HG02840 (cell line): Measurements from ENCODE around the gene FAM83G.
"Not testable (repeated sequence)": the region's sequence is repeated elsewhere in the genome, so short reads cannot be mapped to it uniquely, and the experiment has no call there.

Experiments
- ATAC-seq: cut with Tn5 transposase; IDR thresholded peaks from one replicate; pipeline ENCODE4 v1.9.1; 2021; ENCODE audit warnings: mild to moderate bottlenecking, moderate library complexity, moderate number of reproducible peaks; ENCODE audit not compliant: unreplicated experiment, low FRiP score

The FAM83G gene

DNA sequence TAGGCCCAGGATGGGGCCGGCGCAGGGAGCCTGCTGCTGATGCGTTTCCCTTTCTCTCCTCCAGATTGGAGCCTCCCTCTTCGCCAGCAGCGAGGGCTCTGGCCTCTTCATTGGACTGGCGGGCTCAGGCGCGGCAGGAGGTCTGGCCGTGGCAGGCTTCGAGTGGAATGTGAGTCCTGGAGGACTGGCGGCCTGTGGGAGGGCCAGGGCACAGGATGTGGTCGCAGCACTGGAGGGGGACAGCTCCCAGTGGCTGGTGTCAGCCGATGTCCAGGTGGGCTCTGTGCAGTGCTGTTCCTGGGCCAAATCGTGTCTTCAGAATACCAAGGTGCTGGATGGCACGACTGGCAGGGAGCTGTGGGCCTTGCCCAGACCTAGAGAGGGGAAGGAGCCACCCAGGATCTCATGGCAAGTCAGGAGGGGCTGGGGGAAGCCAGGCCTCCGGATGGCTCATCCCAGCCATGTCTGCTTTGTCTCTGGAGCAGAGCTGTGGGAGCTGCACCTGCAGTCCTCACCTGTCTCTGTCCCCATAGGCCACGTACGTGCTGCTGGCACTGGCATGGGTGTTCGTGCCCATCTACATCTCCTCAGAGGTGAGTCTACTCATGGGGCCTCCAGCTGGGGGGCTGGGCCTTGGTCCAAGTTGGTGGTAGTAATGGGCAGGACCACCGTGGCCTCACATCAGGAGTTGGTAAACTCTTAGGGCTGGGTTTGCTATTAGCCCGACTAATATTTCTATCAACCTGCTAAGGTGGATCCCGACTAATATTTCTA is 45.3 kb downstream of the FAM83G start:
- ATAC-seq: no peak

DNA sequence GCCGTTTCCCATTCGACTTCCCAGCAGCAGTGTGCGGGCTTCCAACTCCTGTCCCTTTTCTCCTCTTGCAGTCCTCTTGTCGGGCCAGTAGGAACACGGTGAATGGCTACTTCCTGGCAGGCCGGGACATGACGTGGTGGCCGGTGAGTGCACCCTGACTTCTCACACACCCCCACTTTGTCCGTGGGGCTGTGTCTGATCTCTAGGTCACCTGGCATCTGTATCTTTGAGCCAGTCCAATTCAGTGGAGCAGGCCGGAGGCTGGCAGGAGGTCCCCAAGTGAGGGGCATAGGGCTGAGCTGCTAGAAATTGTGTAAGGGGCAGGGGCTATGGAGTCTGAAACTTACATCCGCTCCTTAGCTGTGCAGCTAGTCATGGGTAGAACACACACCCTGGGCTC is 46.0 kb downstream of the FAM83G start:
- ATAC-seq: no peak

DNA sequence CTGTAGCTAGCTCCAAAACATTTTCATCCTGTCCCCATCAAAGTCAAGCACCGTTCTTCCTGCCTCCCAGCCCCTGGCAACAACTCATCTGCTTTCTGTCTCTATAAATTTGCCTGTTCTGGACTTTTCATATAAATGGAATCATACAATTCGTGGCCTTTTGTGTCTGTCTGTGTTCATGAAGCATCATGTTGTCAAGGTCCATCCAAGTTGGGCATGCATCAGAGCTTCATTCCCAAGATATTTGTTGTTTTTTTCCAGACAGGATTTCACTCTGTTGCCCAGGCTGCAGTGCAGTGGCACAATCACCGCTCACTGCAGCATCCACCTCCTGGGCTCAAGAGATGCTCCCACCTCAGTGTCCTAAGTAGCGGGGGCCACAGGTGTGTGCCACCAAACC is 46.7 kb downstream of the FAM83G start:
- no peak for ATAC-seq

DNA sequence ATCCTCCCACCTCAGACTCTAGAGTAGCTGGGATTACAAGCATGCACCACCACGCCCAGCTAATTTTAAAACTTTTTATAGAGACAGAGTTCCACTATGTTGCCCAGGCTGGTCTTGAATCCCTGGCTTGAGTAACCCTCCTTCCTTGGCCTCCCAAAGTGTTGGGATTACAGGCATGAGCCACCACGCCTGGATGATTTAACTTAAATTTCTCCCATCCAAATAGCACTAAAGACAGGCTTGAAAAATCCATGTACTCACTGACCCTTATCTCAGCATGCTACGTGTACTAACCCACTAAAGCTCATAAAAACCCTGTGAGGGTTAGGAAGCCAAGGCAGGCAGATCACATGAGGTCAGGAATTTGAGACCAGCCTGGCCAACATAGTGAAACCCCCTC is 48.0 kb downstream of the FAM83G start:
- no peak for ATAC-seq

DNA sequence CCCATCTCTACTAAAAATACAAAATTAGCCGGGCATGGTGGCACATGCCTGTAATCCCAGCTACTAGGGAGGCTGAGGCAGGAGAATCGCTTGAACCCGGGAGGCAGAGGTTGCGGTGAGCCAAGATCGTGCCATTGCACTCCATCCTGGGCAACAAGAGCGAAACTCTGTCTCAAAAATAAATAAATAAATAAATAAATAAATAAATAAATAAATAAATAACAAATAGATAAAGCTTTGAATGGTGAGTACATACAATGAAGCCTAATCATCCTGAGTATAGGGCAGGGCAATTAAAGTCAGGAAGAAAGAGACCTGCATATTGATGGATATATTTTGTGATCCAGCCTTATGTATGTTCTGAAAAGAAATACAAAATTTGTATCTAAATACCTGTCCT is 48.5 kb downstream of the FAM83G start:
- not testable (repeated sequence) for ATAC-seq

DNA sequence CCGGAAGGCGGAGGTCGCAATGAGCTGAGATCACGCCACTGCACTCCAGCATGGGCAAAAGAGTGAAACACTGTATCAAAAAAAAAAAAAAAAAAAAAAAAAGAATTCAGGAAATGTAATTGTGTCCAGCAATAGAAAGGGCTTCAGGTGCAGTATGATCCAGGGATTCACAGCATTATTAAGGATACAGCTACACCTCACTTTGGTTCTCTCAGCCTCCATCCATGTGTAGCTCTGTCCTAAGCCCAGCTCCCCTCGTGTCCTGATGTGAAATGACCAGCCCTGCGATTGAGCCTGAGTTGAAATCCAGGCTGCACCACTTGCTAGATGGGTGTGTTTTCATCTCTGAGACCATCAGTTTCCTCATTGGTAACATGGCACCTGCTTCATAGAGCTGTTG is 49.6 kb downstream of the FAM83G start:
- ATAC-seq: no peak

DNA sequence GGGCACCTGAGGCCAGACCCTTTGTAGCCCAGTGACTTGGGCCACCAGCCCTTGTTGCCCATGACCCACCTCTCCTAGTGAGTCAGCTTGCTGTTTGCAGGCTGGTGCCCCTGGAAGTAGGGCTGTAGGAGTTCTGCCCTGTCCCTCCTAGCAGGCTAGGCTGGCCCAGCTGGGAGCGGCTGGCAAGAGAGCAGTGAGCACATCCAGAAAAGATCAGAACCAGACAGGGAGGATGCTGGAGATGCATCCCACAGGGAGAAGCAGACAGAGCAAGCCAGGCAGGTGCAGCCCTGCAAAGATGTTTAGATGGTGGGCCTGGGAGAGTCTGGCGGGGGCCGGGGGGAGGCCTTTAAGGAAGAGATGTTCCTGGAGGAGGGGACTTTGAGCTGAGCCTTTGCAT is 50.2 kb downstream of the FAM83G start:
- ATAC-seq: no peak

DNA sequence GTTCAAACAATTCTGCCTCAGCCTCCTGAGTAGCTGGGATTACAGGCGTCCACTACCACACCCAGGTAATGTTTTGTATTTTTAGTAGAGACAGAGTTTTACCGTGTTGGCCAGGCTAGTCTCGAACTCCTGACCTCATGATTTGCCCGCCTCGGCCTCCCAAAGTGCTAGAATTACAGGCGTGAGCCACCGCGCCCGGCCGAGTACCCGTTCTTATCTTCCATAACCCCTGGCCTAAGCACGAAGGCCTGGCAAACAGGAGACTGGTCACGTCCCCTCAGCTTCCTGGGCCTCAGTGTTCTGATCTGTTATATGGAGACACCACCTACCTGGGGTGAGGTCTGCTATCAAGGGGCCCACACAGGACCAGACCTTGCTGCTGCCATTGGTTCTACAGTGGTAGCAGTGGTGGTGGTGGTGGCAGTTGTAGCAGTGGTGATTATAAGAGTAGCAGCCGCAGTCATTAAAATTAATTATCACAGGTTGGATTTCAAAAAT is 51.3 kb downstream of the FAM83G start:
- ATAC-seq: no peak

DNA sequence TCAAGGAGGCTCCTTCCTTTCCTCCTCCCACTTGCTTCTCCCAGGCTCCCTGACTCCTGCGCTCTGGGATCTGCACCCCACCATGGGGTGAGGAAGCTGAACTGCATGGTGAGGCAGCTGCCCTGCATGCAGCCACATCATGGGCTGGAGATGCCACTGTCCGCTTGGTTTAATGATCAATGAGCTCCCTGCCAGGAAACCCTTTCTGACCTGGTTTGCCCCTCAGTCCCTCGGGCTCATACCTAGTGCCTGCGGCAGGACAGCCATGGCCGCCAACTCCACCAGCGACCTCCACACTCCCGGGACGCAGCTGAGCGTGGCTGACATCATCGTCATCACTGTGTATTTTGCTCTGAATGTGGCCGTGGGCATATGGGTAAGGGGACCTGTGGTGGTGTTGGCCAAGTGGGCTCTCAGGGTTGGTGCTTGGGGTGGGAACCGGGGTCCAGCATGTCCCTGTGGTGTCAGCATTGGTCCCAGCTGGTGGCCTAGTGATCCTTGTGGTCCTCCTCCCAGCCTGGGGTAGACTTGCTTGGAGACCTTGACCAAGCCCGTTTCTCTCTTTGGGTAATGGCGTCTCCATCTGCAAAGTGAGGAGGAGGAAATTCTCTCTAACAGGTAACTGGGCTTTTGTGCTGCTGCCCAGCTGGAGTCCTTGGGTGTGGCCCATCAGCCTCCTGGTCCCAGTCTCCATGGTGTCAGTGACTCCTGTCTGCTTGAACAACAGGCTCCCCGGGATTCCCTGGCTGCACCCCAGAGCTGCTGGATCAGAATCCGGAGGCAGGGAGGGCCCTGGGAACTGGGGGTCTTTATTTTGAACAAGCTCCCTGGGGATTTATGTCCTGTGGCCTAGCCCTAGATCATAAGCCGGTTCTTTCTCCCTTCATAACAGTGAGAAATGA is 52.4 kb downstream of the FAM83G start, which contains the start of gene SLC5A10:
Gene SLC5A10, plus strand, starts transcription at position 225 of the 902 bp plus-strand sequence. Its CDS starts 41 bp downstream, at position 266.
- no peak for ATAC-seq

DNA sequence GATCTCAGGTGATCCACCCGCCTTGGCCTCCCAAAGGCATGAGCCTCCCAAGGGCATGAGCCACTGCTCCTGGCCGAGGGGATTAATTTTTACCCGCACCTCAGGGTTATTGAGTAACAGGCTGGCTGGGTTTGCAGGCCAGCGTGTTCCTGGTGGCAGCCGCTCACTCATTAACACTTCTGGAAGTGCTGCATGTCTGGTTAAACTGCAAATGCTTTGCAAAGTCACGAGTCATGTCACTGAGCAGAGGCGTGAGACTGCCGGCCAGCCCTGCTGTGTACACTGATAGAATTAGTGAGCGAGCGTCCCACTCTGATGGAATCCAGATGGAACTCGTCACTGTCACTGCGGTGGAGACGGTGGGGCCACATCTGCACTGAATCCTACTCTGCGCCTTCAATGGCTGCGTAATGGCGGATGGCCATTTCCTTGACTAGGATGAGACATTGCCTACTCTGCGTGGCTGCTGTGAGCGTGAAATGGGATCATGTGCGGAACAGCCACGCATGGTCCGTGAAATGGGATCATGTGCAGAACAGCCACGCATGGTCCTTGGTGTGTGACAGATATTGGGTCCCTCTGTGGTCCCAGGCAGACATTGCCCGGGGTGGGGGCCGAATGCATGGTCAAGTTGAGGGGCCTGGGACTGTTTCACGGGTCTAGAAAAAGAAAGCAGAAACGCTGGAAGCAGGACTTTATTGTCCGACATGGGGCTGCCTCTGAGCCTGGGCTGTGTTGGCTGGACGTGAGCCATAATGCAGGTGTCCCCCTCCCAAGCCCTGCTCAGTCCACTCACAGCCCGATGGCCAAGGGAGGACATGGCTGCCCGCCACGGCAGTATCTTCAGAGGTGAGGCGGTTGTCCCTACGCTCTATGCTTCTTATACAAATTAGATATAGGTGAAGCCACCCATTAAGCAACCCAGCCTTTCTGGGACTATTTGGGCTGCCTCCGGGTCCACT is 53.3 kb downstream of the FAM83G start:
- ATAC-seq: no peak

DNA sequence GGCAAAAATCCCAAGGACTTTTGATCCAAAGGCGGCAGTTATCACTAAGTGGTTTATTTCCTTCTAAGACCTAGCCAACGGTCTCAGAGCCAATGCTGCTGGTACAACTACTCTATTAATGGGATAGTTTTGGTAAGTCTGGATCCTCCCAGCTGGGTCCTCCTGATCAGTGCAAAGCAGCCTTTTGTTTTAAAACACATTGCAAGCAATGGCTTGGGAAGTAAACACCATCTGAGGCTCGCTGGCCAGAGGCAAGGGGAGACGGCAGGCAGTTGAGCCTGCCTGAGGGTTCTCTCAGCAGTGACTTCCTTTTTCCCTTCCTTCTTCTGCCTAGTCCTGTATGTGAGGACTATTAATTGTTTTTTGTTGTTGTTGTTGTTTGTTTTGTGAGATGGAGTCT is 54.2 kb downstream of the FAM83G start:
- no peak for ATAC-seq

DNA sequence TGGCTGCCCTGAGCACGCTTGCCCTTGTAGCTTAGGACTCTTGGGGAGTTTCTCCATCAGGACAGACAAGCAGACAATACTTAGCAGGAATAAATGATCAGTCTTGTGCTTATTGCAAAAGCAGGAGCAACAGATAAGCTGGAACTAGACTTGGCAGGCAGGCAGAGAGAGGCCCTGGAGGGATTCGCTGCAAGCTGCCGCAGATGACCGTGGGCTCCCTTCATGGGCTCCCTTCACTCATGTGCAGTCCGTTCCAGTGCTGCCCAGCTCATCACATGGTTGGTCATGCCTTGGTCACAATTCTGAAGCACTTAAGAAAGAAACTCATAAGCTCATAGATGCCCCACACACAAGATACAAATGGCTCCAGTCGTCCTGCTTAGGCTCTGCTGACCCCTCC is 55.0 kb downstream of the FAM83G start:
- ATAC-seq: no peak

DNA sequence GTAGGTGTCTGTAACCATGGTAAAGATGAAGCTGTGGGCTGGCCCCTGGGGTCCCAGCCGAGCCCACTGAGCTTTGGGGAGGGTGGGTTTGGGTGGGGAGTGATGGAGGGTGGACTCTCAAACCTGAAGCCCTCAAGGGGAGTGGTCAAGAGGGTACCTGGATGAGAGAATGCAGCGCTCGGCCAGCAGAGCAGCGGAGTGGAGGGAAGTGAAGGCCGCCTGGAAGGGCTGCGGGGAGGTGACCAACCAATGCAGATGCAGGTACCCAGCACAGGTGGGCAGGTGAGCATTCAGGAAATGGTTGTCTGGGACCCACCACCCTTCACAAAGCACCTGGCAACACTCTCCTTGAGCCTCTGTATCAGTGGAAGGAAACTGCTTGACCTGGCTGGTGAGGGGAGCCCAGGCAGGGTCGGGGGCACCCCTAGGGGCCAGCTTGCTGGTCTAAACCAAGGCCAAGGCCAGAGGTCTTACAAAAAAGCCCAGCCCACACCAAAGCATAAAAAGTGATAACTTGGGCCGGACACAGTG is 56.0 kb downstream of the FAM83G start:
- ATAC-seq: no peak

DNA sequence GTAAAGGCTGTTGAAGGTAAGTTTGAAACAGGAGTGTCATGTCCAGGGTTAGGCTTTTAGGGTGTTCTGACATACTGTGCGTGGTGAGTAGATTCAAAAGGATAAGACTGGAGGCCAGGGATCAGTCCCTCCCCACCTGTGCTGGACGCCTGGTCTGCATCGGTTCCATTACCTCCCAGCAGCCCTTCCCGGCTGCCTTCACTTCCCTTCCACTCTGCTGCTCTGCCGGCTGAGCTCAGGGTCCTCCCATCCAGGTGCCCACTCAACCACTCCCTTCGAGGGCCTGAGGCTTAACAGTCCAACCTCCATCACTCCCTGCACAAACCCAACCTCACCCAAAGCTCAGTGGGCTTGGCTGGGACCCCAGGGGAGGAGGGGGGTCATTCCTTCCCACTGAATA is 56.7 kb downstream of the FAM83G start:
- ATAC-seq: no peak

DNA sequence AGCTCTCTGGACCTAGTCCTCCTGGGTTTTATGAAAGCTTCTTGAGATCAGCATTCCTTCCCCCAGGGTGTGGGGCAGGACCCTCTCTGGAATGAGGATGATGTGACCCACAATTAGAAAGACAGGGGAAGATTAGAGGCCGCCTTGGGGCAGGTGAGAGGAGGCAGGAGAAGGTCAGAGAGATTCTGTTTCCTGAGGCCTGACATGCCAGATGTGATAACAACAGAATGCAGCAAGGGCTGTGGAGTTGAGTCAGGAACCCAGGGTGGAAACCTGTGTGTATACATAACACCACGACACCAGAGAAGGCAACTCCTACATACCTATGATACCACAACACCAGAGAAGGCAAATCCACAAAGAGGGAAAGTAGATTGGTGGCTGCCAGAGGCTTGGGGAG is 58.0 kb downstream of the FAM83G start:
- no peak for ATAC-seq

DNA sequence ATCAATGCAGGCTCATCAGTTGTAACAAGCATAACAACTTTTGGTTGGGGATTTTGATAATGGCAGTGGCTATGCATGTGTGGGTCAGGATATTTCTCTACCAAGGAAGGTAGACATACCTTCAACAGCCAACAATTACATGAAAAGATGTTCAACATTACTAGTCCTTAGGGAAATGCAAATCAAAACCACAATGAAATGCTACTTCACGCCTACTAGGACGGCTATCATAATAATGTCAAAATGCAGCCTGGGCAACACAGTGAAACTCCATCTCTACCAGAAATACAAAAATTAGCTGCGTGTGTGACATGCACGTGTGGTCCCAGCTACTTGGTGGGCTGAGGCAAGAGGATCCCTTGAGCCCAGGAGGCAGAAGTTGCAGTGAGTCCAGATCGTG is 59.9 kb downstream of the FAM83G start:
- no peak for ATAC-seq

DNA sequence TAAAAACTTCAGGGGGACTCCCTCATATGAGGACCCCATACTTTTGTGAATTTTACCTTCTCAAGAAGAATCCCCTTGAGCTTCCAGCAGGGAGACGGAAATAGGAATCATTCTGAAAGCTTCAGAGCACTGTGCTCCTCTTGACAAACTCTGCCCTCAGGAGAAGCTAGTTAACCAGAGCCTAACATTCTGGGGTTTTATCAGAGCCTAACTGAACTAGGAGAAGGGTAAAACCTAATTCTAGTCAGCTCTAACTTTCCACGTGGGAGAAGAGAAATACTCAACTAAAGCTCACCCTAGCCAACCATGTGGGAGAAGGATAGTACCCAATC is 65.9 kb downstream of the FAM83G start:
- no peak for ATAC-seq

DNA sequence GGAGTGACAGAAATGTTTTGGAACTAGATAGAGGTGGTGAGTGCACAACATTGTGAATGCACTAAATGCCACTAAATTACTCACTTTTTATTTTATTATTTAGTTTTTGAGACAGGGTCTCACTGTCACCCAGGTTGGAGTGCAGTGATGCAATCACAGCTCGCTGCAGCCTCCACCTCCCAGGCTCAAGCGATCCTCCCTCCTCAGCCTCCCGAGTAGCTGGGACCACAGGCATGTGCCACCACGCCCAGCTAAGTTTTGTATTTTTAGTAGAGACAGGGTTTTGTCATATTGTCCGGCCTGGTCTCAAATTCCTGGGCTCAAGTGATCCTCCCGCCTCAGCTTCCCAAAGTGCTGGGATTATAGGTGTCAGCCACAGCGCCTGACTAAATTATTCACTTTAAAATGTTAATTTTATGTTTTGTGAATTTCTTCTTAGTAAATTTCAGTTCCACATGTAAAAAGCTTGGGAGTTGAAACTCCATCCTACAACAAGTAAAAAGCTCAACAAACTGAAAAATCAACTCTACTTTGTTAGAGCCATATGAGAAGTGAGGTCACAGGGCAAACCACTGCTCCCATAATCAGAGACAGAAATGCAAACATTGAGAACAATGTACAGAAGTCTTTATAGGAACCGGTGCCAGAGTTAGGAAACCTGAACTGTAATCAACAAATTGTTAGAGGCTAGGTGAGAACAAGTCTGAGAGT is 66.4 kb downstream of the FAM83G start:
- ATAC-seq: no peak
